ENCODE results near the gene FASTK.

- no peak for TF ChIP-seq CTCF (IDR thresholded peaks at IDR 0.05; ENCODE audit: low read length)
- TF ChIP-seq EZH2 (IDR thresholded peaks at IDR 0.05; ENCODE audit: borderline replicate concordance, low read length): no peak
Measured at GRCh38 chr7:151064993-151065392, 15.6 kb downstream of the FASTK start.

Data from OCI-LY1 (cell line).